IPS-18c (cell line): ENCODE results near the gene BIRC5.
"Not testable (repeated sequence)": the region's sequence is repeated elsewhere in the genome, so short reads cannot be mapped to it uniquely, and the experiment has no call there.

Source experiments
- H3K4me3 ChIP-seq: 2 replicates; pipeline ENCODE4 v1.7.0; 2013; ENCODE audit warnings: low read depth, mild to moderate bottlenecking, low read length, moderate library complexity; ENCODE audit not compliant: insufficient read depth
- H3K9me3 ChIP-seq: one replicate; pipeline ENCODE4 v1.6.1; 2013; ENCODE audit warnings: mild to moderate bottlenecking, low read length, moderate library complexity; ENCODE audit not compliant: control insufficient read depth, insufficient read depth

BIRC5 gene

GRCh38 chr17:78231991-78232858 is 18.2 kb downstream of the BIRC5 start:
- Histone ChIP-seq H3K9me3 (no peaks in the 10 kb centered on the region), H3K4me3 (peak overlapping the region; percentile 53; the same call in 1 of the 2 replicates)

- H3K9me3 ChIP-seq, result no peaks in the 10 kb centered on the region
- no peak overlapping the region for H3K4me3 ChIP-seq
These were observed 18.8 kb downstream of the BIRC5 start for GRCh38 chr17:78232859-78233173.

- Histone ChIP-seq H3K9me3 (no peaks in the 10 kb centered on the region), H3K4me3 (no peak overlapping the region)
These were observed 19.6 kb downstream of the BIRC5 start for GRCh38 chr17:78233678-78234077.

- no peak overlapping the region for H3K4me3 ChIP-seq
These were observed 20.3 kb downstream of the BIRC5 start for GRCh38 chr17:78234261-78234865.

GRCh38 chr17:78235022-78235421 is 21.0 kb downstream of the BIRC5 start:
- not testable (repeated sequence) for H3K4me3 ChIP-seq, H3K9me3 ChIP-seq

More at GRCh38 chr17:78234261-78234865, 20.3 kb downstream of the BIRC5 start:
- no peaks in the 10 kb centered on the region for H3K9me3 ChIP-seq

- Histone ChIP-seq H3K4me3 (no peak overlapping the region), H3K9me3 (no peaks in the 10 kb centered on the region)
These were observed 21.8 kb downstream of the BIRC5 start for GRCh38 chr17:78235885-78236284.

GRCh38 chr17:78236362-78237127 is 22.5 kb downstream of the BIRC5 start:
- H3K4me3 ChIP-seq, result no peak overlapping the region

GRCh38 chr17:78237401-78238012 is 23.5 kb downstream of the BIRC5 start:
- Histone ChIP-seq H3K9me3 (no peaks in the 10 kb centered on the region), H3K4me3 (no peak overlapping the region)

More at GRCh38 chr17:78236362-78237127, 22.5 kb downstream of the BIRC5 start:
- no peaks in the 10 kb centered on the region for H3K9me3 ChIP-seq

- Histone ChIP-seq H3K9me3 (no peaks in the 10 kb centered on the region), H3K4me3 (no peak overlapping the region)
These were observed 24.9 kb downstream of the BIRC5 start for GRCh38 chr17:78238823-78239488.

GRCh38 chr17:78239489-78239931 is 25.5 kb downstream of the BIRC5 start:
- no peaks in the 10 kb centered on the region for H3K9me3 ChIP-seq

GRCh38 chr17:78240012-78240655 is 26.1 kb downstream of the BIRC5 start:
- H3K4me3 ChIP-seq, result no peak overlapping the region
- H3K9me3 ChIP-seq, result no peaks in the 10 kb centered on the region

More at GRCh38 chr17:78239489-78239931, 25.5 kb downstream of the BIRC5 start:
- H3K4me3 ChIP-seq, result no peak overlapping the region

GRCh38 chr17:78240839-78241238 is 26.8 kb downstream of the BIRC5 start:
- H3K4me3 ChIP-seq, result no peak overlapping the region

GRCh38 chr17:78241277-78242023 is 27.4 kb downstream of the BIRC5 start:
- H3K4me3 ChIP-seq, result no peak overlapping the region
- H3K9me3 ChIP-seq, result peaks cover 2% of the 10 kb centered on the region

More at GRCh38 chr17:78240839-78241238, 26.8 kb downstream of the BIRC5 start:
- peaks cover 2% of the 10 kb centered on the region for H3K9me3 ChIP-seq

- no peak overlapping the region for H3K4me3 ChIP-seq
- peaks cover 2% of the 10 kb centered on the region for H3K9me3 ChIP-seq
These were observed 28.1 kb downstream of the BIRC5 start for GRCh38 chr17:78242024-78242742.

GRCh38 chr17:78247304-78247703 is 33.3 kb downstream of the BIRC5 start:
- H3K4me3 ChIP-seq, result no peak overlapping the region
- H3K9me3 ChIP-seq, result peaks cover 4% of the 10 kb centered on the region
